DOHH2 (cell line): Measurements from ENCODE around the gene CDK5.
A peak's percentile ranks its signal among the peaks of the same experiment; 100 is the strongest.

Experiments
- EZH2phosphoT487 ChIP-seq: fragments of 200-600 bp; sonication (generic); IDR thresholded peaks from 2 replicates; pipeline ENCODE4 v1.6.1; 2017; ENCODE audit warnings: borderline replicate concordance, mild to moderate bottlenecking, antibody characterized with exemption, low read length, moderate library complexity, mixed read lengths
- TF ChIP-seq, protein P1 (sequence below): fragments of 200-600 bp; sonication (generic); IDR thresholded peaks from one replicate; pipeline ENCODE4 v1.5.1; 2014; ENCODE audit warnings: antibody characterized with exemption, mild to moderate bottlenecking, low read depth, low read length; ENCODE audit not compliant: poor library complexity, severe bottlenecking

DNA sequence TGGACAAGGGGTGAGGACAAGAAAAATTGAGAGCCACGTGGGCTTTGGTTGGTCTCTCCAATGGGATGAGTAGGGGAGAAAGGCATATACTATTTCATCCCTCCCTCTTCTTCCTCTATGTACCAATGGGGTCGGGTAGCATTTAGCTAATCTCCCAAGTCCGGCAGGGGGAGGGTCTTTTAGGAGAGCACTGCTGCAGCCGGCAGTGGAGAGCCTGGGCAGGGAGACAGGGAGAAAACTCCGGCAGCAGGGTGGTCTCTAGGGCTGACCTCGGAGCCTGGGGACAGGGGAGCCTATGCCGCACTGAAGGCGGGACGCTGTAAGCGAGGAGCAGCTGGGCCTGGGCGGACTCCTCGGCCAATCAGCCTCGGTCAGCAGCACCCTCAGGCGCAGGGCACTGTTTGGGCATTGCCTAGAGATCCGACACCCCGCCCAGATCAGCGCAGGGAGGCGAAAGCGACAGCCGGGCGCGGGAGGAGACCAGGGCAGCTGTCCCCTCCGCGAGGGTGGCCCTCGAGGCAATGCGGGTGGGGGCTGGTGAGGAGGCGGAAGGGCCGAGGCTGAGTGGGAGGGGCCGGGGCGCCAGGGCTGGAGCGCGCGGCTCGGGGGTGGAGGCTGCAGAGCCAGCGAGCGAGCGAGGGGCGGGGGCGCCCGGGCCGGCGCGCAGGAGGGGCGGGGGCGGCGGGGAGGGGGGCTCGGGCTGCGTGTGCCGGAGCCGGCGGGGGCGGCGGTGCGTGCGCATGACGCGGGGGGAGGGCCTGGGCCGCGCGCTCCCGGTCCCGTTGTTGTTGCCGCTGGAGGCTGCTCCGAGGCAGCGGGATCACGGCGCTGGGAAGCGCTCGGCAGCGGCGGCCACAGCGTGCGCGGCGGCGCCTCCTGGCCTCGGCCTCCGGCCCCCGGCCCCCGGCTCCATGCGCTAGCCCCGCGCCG, 28.3 kb upstream of the CDK5 start, which contains the start of gene AGAP3:
- TF ChIP-seq, protein P1, sequence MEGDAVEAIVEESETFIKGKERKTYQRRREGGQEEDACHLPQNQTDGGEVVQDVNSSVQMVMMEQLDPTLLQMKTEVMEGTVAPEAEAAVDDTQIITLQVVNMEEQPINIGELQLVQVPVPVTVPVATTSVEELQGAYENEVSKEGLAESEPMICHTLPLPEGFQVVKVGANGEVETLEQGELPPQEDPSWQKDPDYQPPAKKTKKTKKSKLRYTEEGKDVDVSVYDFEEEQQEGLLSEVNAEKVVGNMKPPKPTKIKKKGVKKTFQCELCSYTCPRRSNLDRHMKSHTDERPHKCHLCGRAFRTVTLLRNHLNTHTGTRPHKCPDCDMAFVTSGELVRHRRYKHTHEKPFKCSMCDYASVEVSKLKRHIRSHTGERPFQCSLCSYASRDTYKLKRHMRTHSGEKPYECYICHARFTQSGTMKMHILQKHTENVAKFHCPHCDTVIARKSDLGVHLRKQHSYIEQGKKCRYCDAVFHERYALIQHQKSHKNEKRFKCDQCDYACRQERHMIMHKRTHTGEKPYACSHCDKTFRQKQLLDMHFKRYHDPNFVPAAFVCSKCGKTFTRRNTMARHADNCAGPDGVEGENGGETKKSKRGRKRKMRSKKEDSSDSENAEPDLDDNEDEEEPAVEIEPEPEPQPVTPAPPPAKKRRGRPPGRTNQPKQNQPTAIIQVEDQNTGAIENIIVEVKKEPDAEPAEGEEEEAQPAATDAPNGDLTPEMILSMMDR = no peak
- peak; percentile 87; the same call in 1 of the 2 replicates for TF ChIP-seq EZH2phosphoT487
